T-helper 17 cell (primary cell): Measurements from ENCODE around the gene SFT2D1. TPM values are rescaled to one million over a fixed set of nuclear protein-coding genes. Genes with fewer than 3 reads are reported as not detected.

Experiments
- ATAC-seq: fragments of 150-1000 bp; cut with Tn5 transposase; 2 replicates; pipeline ENCODE4 v1.10.0; 2021; ENCODE audit warnings: mild to moderate bottlenecking, moderate library complexity
- DNase-seq, 3 donors: peaks; one replicate each; pipeline versions ENCODE4 v3.0.0 to v3.0.0-alpha.2; 2020 to 2021
- H3K9me3 ChIP-seq: one replicate; pipeline ENCODE4 v1.7.0; 2013; ENCODE audit warnings: low read length, mild to moderate bottlenecking; ENCODE audit not compliant: control insufficient read depth, poor library complexity, severe bottlenecking
- H3K27ac Mint-ChIP-seq: one replicate; pipeline ENCODE4 v1.8.0; 2022; ENCODE audit warnings: mild to moderate bottlenecking, moderate library complexity, mixed read lengths
- H3K27me3 Mint-ChIP-seq: one replicate; pipeline ENCODE4 v1.8.0; 2022; ENCODE audit warnings: mixed read lengths
- H3K36me3 Mint-ChIP-seq: one replicate; pipeline ENCODE4 v1.8.0; 2022; ENCODE audit warnings: low read depth, mixed read lengths
- H3K4me1 Mint-ChIP-seq: one replicate; pipeline ENCODE4 v1.8.0; 2022; ENCODE audit warnings: mild to moderate bottlenecking, mixed read lengths
- H3K4me3 Mint-ChIP-seq: one replicate; pipeline ENCODE4 v1.8.0; 2022; ENCODE audit warnings: mild to moderate bottlenecking, moderate library complexity, mixed read lengths
- total RNA-seq, 4 donors: library from RNA in 2 of 4; stranded (reverse) in 2 of 4; gene quantifications; one replicate each; pipeline ENCODE4 v1.2.3 and lab custom pipeline; 2022 to 2026

The SFT2D1 gene
- total RNA-seq, 2 donors from 2014 or later = 10.9 to 12.3 TPM

GRCh38 chr6:166304106-166304505, 38.2 kb downstream of the SFT2D1 start:
- no peaks in the 10 kb centered on the region for H3K4me1 Mint-ChIP-seq
- H3K4me3 Mint-ChIP-seq = no peak overlapping the region
- no peaks in the 10 kb centered on the region for H3K36me3 Mint-ChIP-seq
- DNase-seq = no peak
- ATAC-seq = no peak
- no peaks in the 10 kb centered on the region for H3K9me3 ChIP-seq
- no peak overlapping the region for H3K27ac Mint-ChIP-seq
- H3K27me3 Mint-ChIP-seq = peaks cover 69% of the 10 kb centered on the region

GRCh38 chr6:166301611-166302529, 40.5 kb downstream of the SFT2D1 start:
- DNase-seq (no peak), ATAC-seq (no peak)
- H3K27me3 Mint-ChIP-seq = peaks cover 83% of the 10 kb centered on the region
- H3K27ac Mint-ChIP-seq = no peak overlapping the region
- no peaks in the 10 kb centered on the region for H3K9me3 ChIP-seq
- no peaks in the 10 kb centered on the region for H3K4me1 Mint-ChIP-seq
- H3K4me3 Mint-ChIP-seq = no peak overlapping the region
- H3K36me3 Mint-ChIP-seq = peaks cover 3% of the 10 kb centered on the region

GRCh38 chr6:166300357-166300987, 41.9 kb downstream of the SFT2D1 start:
- Mint-ChIP-seq H3K36me3 (peaks cover 3% of the 10 kb centered on the region), H3K4me3 (no peak overlapping the region), H3K4me1 (no peaks in the 10 kb centered on the region), H3K27ac (no peak overlapping the region), H3K27me3 (peaks cover 77% of the 10 kb centered on the region)
- ATAC-seq = no peak
- H3K9me3 ChIP-seq = no peaks in the 10 kb centered on the region
- DNase-seq = no peak

GRCh38 chr6:166297606-166298005, 44.7 kb downstream of the SFT2D1 start:
- Mint-ChIP-seq H3K4me1 (no peaks in the 10 kb centered on the region), H3K36me3 (peaks cover 3% of the 10 kb centered on the region), H3K4me3 (no peak overlapping the region), H3K27ac (no peak overlapping the region), H3K27me3 (peaks cover 73% of the 10 kb centered on the region)
- no peak for DNase-seq
- ATAC-seq = no peak
- H3K9me3 ChIP-seq = peaks cover 3% of the 10 kb centered on the region

- ATAC-seq = no peak
- no peak for DNase-seq
- H3K27ac Mint-ChIP-seq = no peak overlapping the region
- H3K27me3 Mint-ChIP-seq = peaks cover 75% of the 10 kb centered on the region
- H3K9me3 ChIP-seq = peaks cover 3% of the 10 kb centered on the region
- H3K4me1 Mint-ChIP-seq = no peaks in the 10 kb centered on the region
- H3K4me3 Mint-ChIP-seq = no peak overlapping the region
- H3K36me3 Mint-ChIP-seq = peaks cover 3% of the 10 kb centered on the region
Measured at GRCh38 chr6:166296035-166296883, 46.1 kb downstream of the SFT2D1 start.

GRCh38 chr6:166293731-166294584, 48.4 kb downstream of the SFT2D1 start:
- peaks cover 75% of the 10 kb centered on the region for H3K27me3 Mint-ChIP-seq
- H3K4me1 Mint-ChIP-seq = no peaks in the 10 kb centered on the region
- ATAC-seq (no peak), DNase-seq (no peak)
- no peak overlapping the region for H3K4me3 Mint-ChIP-seq
- H3K9me3 ChIP-seq = peaks cover 3% of the 10 kb centered on the region
- peaks cover 3% of the 10 kb centered on the region for H3K36me3 Mint-ChIP-seq
- H3K27ac Mint-ChIP-seq = no peak overlapping the region

GRCh38 chr6:166289207-166290060, 52.9 kb downstream of the SFT2D1 start:
- H3K4me1 Mint-ChIP-seq = peaks cover 4% of the 10 kb centered on the region
- H3K27ac Mint-ChIP-seq = peak overlapping the region; percentile 67
- no peak overlapping the region for H3K4me3 Mint-ChIP-seq
- ATAC-seq = peak; percentile 37
- DNase-seq = no peak
- peaks cover 52% of the 10 kb centered on the region for H3K27me3 Mint-ChIP-seq
- no peaks in the 10 kb centered on the region for H3K36me3 Mint-ChIP-seq
- peaks cover 3% of the 10 kb centered on the region for H3K9me3 ChIP-seq

GRCh38 chr6:166286839-166287271, 55.5 kb downstream of the SFT2D1 start:
- ATAC-seq (peak; percentile 46), DNase-seq (no peak)
- H3K9me3 ChIP-seq = no peaks in the 10 kb centered on the region
- no peaks in the 10 kb centered on the region for H3K36me3 Mint-ChIP-seq
- peaks cover 4% of the 10 kb centered on the region for H3K4me1 Mint-ChIP-seq
- H3K4me3 Mint-ChIP-seq = no peak overlapping the region
- H3K27ac Mint-ChIP-seq = no peak overlapping the region
- peaks cover 40% of the 10 kb centered on the region for H3K27me3 Mint-ChIP-seq

- H3K27ac Mint-ChIP-seq = no peak overlapping the region
- no peaks in the 10 kb centered on the region for H3K9me3 ChIP-seq
- DNase-seq (no peak), ATAC-seq (no peak)
- H3K27me3 Mint-ChIP-seq = peaks cover 27% of the 10 kb centered on the region
- H3K36me3 Mint-ChIP-seq = no peaks in the 10 kb centered on the region
- H3K4me1 Mint-ChIP-seq = peaks cover 4% of the 10 kb centered on the region
- no peak overlapping the region for H3K4me3 Mint-ChIP-seq
Measured at GRCh38 chr6:166285233-166285632, 57.1 kb downstream of the SFT2D1 start.

- Mint-ChIP-seq H3K4me1 (peaks cover 4% of the 10 kb centered on the region), H3K27ac (no peak overlapping the region), H3K4me3 (no peak overlapping the region), H3K27me3 (peaks cover 21% of the 10 kb centered on the region), H3K36me3 (no peaks in the 10 kb centered on the region)
- no peak for ATAC-seq
- no peak for DNase-seq
- H3K9me3 ChIP-seq = no peaks in the 10 kb centered on the region
Measured at GRCh38 chr6:166284640-166285039, 57.7 kb downstream of the SFT2D1 start.

- Mint-ChIP-seq H3K27me3 (peaks cover 16% of the 10 kb centered on the region), H3K27ac (no peak overlapping the region), H3K4me1 (peaks cover 4% of the 10 kb centered on the region), H3K36me3 (no peaks in the 10 kb centered on the region), H3K4me3 (no peak overlapping the region)
- DNase-seq = no peak
- ATAC-seq = no peak
- H3K9me3 ChIP-seq = no peaks in the 10 kb centered on the region
Measured at GRCh38 chr6:166282394-166283032, 59.8 kb downstream of the SFT2D1 start.
